H1 (cell line): ENCODE results near the gene KCNH4. TPM values are rescaled to one million over a fixed set of nuclear protein-coding genes. Genes with fewer than 3 reads are reported as not detected.

ENCODE experiments used
- CTCF ChIA-PET: fragments of 300-600 bp; sonication (Branson Sonifier 250); formaldehyde crosslinking; loops from one replicate; lab custom pipeline; 2021; ENCODE audit not compliant: partially characterized antibody; lab: Charles Lee
- POLR2A ChIA-PET: fragments of 300-600 bp; sonication (Branson Sonifier 250); formaldehyde crosslinking; loops from one replicate; lab custom pipeline; 2021; ENCODE audit warnings: inconsistent platforms; ENCODE audit not compliant: partially characterized antibody; lab: Charles Lee
- DNase-seq, 2 experiments: peaks; one replicate each; pipeline versions ENCODE4 v3.0.0 to v3.0.0-alpha.2; 2010 to 2022; ENCODE audit warnings: low spot score in 2 of 2, low read depth in 1 of 2, mixed read lengths in 1 of 2
- FAIRE-seq: peaks from 2 replicates; lab custom pipeline; 2011; peaks lifted over from hg19 to GRCh38; lab: Jason Lieb, UNC
- H2AFZ ChIP-seq: 2 replicates; pipeline ENCODE4 v1.8.1; 2012; ENCODE audit warnings: low read length, inconsistent platforms
- H2AK5ac ChIP-seq: 2 replicates; pipeline ENCODE4 v1.6.1; 2013; ENCODE audit warnings: low read depth, low read length
- H2BK120ac ChIP-seq: replicated peaks from 2 replicates; pipeline ENCODE3; 2013; ENCODE audit warnings: low read depth, low read length, inconsistent platforms
- H2BK12ac ChIP-seq: 2 replicates; pipeline ENCODE4 v1.6.1; 2013; ENCODE audit warnings: low read depth, low read length
- H2BK15ac ChIP-seq: 2 replicates; pipeline ENCODE4 v1.6.1; 2013; ENCODE audit warnings: low read length
- H2BK20ac ChIP-seq: 2 replicates; pipeline ENCODE4 v1.6.1; 2013; ENCODE audit warnings: low read length
- H2BK5ac ChIP-seq: 2 replicates; pipeline ENCODE4 v1.6.1; 2013; ENCODE audit warnings: low read depth, low read length
- H3K14ac ChIP-seq: 2 replicates; pipeline ENCODE4 v1.6.1; 2013; ENCODE audit warnings: inconsistent platforms; ENCODE audit not compliant: insufficient read length
- H3K18ac ChIP-seq: 2 replicates; pipeline ENCODE4 v1.6.1; 2013; ENCODE audit warnings: low read length; ENCODE audit errors: extremely low read depth
- H3K23ac ChIP-seq: 2 replicates; pipeline ENCODE4 v1.6.1; 2013; ENCODE audit warnings: inconsistent platforms; ENCODE audit not compliant: insufficient read length
- H3K23me2 ChIP-seq: 2 replicates; pipeline ENCODE4 v1.6.1; 2013; ENCODE audit warnings: low read depth, low read length
- H3K27ac ChIP-seq: 2 replicates; pipeline ENCODE4 v1.6.1; 2011; ENCODE audit warnings: low read depth, low read length, inconsistent platforms
- H3K27me3 ChIP-seq, 4 experiments: replicated peaks in 1 of 4; 1 replicate in 1 of 4; 2 replicates in 3 of 4; pipeline versions ENCODE4 v1.6.1 to v1.8.1; 2011 to 2013; ENCODE audit warnings: low read length in 3 of 4, mild to moderate bottlenecking in 3 of 4, inconsistent platforms in 2 of 4, mixed read lengths in 2 of 4, moderate library complexity in 1 of 4; ENCODE audit not compliant: control insufficient read depth in 3 of 4, insufficient read depth in 3 of 4; ENCODE audit errors: extremely low read depth in 1 of 4
- H3K36me3 ChIP-seq, 4 experiments: 2 replicates each; pipeline versions ENCODE4 v1.6.1 to v1.8.1; 2011 to 2013; ENCODE audit warnings: mild to moderate bottlenecking in 4 of 4, low read length in 3 of 4, moderate library complexity in 2 of 4, control low read depth in 1 of 4, inconsistent platforms in 1 of 4; ENCODE audit not compliant: insufficient read depth in 4 of 4, control insufficient read depth in 2 of 4
- H3K4ac ChIP-seq: replicated peaks from 2 replicates; pipeline ENCODE3; 2013; ENCODE audit warnings: low read length, low read depth, mixed read lengths, inconsistent platforms; ENCODE audit not compliant: insufficient read length
- H3K4me1 ChIP-seq, 4 experiments: replicated peaks in 1 of 4; 1 replicate in 1 of 4; 2 replicates in 3 of 4; pipeline versions ENCODE4 v1.6.1 to v1.8.1; 2011 to 2013; ENCODE audit warnings: low read length in 3 of 4, inconsistent platforms in 2 of 4, mixed read lengths in 1 of 4; ENCODE audit not compliant: insufficient read depth in 4 of 4, control insufficient read depth in 3 of 4
- H3K4me2 ChIP-seq, 2 experiments: 2 replicates each; pipeline versions ENCODE4 v1.6.1 to v1.8.1; 2011 to 2013; ENCODE audit warnings: low read depth in 2 of 2, low read length in 2 of 2, control low read depth in 1 of 2, inconsistent platforms in 1 of 2, mild to moderate bottlenecking in 1 of 2; ENCODE audit not compliant: insufficient read depth in 1 of 2
- H3K4me3 ChIP-seq, 4 experiments: fragments of 200-600, 300-600 bp in 1 of 4; sonication (generic), shearing (Covaris generic), sonication (Bioruptor Twin) in 1 of 4; 2 replicates each; pipeline versions ENCODE4 v1.5.1 to v1.8.1; 2011 to 2016; ENCODE audit warnings: low read length in 4 of 4, low read depth in 3 of 4, control low read depth in 2 of 4, inconsistent platforms in 2 of 4, mild to moderate bottlenecking in 2 of 4, mixed read lengths in 1 of 4, moderate library complexity in 1 of 4; ENCODE audit not compliant: insufficient read depth in 2 of 4; ENCODE audit errors: extremely low read depth in 1 of 4
- H3K56ac ChIP-seq: replicated peaks from 2 replicates; pipeline ENCODE3; 2013; ENCODE audit warnings: low read depth, mild to moderate bottlenecking, mixed read lengths, low read length, inconsistent platforms; ENCODE audit not compliant: insufficient read length
- H3K79me1 ChIP-seq: 2 replicates; pipeline ENCODE4 v1.6.1; 2013; ENCODE audit warnings: low read depth, low read length, control low read depth
- H3K79me2 ChIP-seq, 2 experiments: 2 replicates each; pipeline versions ENCODE4 v1.6.1 to v1.8.1; 2012 to 2013; ENCODE audit warnings: low read length in 2 of 2, mild to moderate bottlenecking in 2 of 2, inconsistent platforms in 1 of 2; ENCODE audit not compliant: insufficient read depth in 2 of 2, control insufficient read depth in 1 of 2
- H3K9ac ChIP-seq, 4 experiments: replicated peaks in 1 of 4; 1 replicate in 1 of 4; 2 replicates in 3 of 4; pipeline versions ENCODE4 v1.6.1 to v1.8.1; 2011 to 2013; ENCODE audit warnings: low read depth in 3 of 4, low read length in 3 of 4, control low read depth in 2 of 4, mild to moderate bottlenecking in 2 of 4, moderate library complexity in 2 of 4, inconsistent platforms in 1 of 4; ENCODE audit errors: extremely low read depth in 1 of 4
- H3K9me3 ChIP-seq, 2 experiments: 2 replicates each; pipeline versions ENCODE4 v1.6.1 to v1.8.1; 2012 to 2013; ENCODE audit warnings: mild to moderate bottlenecking in 2 of 2, moderate library complexity in 2 of 2, control low read depth in 1 of 2, inconsistent platforms in 1 of 2, low read depth in 1 of 2, low read length in 1 of 2, mixed read lengths in 1 of 2; ENCODE audit not compliant: insufficient read depth in 2 of 2
- H4K20me1 ChIP-seq, 2 experiments: replicated peaks in 1 of 2; 2 replicates each; pipeline versions ENCODE3 to v1.8.1; 2011 to 2013; ENCODE audit warnings: inconsistent platforms in 2 of 2, low read length in 2 of 2, mild to moderate bottlenecking in 1 of 2; ENCODE audit not compliant: insufficient read depth in 2 of 2, control insufficient read depth in 1 of 2
- H4K5ac ChIP-seq: 2 replicates; pipeline ENCODE4 v1.6.1; 2013; ENCODE audit warnings: low read length, low read depth, mixed read lengths, inconsistent platforms; ENCODE audit not compliant: insufficient read length
- H4K8ac ChIP-seq: 2 replicates; pipeline ENCODE4 v1.8.0; 2013; ENCODE audit warnings: mild to moderate bottlenecking, moderate library complexity, low read length, inconsistent platforms; ENCODE audit not compliant: insufficient read depth; ENCODE audit errors: extremely low read depth
- H4K91ac ChIP-seq: replicated peaks from 2 replicates; pipeline ENCODE3; 2013; ENCODE audit warnings: low read length, mixed read lengths, inconsistent platforms; ENCODE audit not compliant: insufficient read length
- CBX5 ChIP-seq: fragments of 300-800, 300-1000 bp; sonication (generic); IDR thresholded peaks from 2 replicates; pipeline ENCODE4 v1.7.1; 2016; ENCODE audit warnings: antibody characterized with exemption, low read length, low read depth
- KDM4A ChIP-seq: IDR thresholded peaks from one replicate; pipeline ENCODE4 v1.7.1; 2012; ENCODE audit warnings: low read depth, mild to moderate bottlenecking, moderate library complexity, low read length, inconsistent platforms; ENCODE audit not compliant: severe bottlenecking
- KDM5A ChIP-seq: fragments of 200-600 bp; IDR thresholded peaks from 2 replicates; pipeline ENCODE4 v1.7.1; 2012; ENCODE audit warnings: mild to moderate bottlenecking, low read length, inconsistent platforms, mixed read lengths
- PHF8 ChIP-seq: fragments of 200-600 bp; sonication (generic); conservative IDR thresholded peaks from 2 replicates; pipeline ENCODE4 v1.7.1; 2012; ENCODE audit warnings: low read depth, mild to moderate bottlenecking, inconsistent platforms, low read length, moderate library complexity
- RAD21 ChIP-seq, 2 experiments: IDR thresholded peaks in 1 of 2; conservative IDR thresholded peaks in 1 of 2; 2 replicates each; pipeline ENCODE4 v1.6.1; 2011; ENCODE audit warnings: low read depth in 2 of 2, low read length in 2 of 2, improper control_type of control experiment in 1 of 2, inconsistent platforms in 1 of 2, mild to moderate bottlenecking in 1 of 2, moderate library complexity in 1 of 2
- SIN3A ChIP-seq, 2 experiments: IDR thresholded peaks in 1 of 2; conservative IDR thresholded peaks in 1 of 2; 2 replicates each; pipeline ENCODE4 v1.6.1; 2011 to 2012; ENCODE audit warnings: low read length in 2 of 2, improper control_type of control experiment in 1 of 2, low read depth in 1 of 2, mild to moderate bottlenecking in 1 of 2
- TBP ChIP-seq: IDR thresholded peaks from 2 replicates; pipeline ENCODE4 v1.6.1; 2011; ENCODE audit warnings: low read depth, low read length, improper control_type of control experiment
- YY1 ChIP-seq: IDR thresholded peaks from 2 replicates; pipeline ENCODE4 v1.6.1; 2011; ENCODE audit warnings: low read depth, mild to moderate bottlenecking, low read length
- WGBS, 2 experiments: shearing (Covaris generic) in 1 of 2; methylation state at CpG; one replicate each; pipeline versions ENCODE4 v1.1.6 to v1.1.7; 2013 to 2015; ENCODE audit warnings: low lambda C conversion rate in 2 of 2, mixed read lengths in 2 of 2, inconsistent platforms in 1 of 2, low coverage in 1 of 2, missing lambda C conversion rate in 1 of 2; ENCODE audit not compliant: insufficient replicate concordance in 2 of 2, insufficient coverage in 1 of 2, insufficient read length in 1 of 2; ENCODE audit errors: extremely low coverage in 1 of 2, missing lambda C conversion rate in 1 of 2; 5-methylcytosine and 5-hydroxymethylcytosine counted together
- polyA plus RNA-seq, 7 experiments: library from polyadenylated mRNA; depleted of rRNA in 3 of 7; stranded (reverse) in 5 of 7; unstranded in 2 of 7; fragments of >200 nt in 5 of 7; fragments of 200-250 nt in 2 of 7; gene quantifications; 1 replicate in 5 of 7; 2 replicates in 1 of 7; 4 replicates in 1 of 7; pipeline versions ENCODE4 v1.2.1 to v1.2.3, GENCODE V29; 2011 to 2013; ENCODE audit warnings: missing spikeins in 2 of 7, mixed read lengths in 2 of 7
- total RNA-seq: library from RNA; stranded (reverse); fragmentation: NEBNext Ultra II Directional; extraction: Animal tissue kit (Norgen Biotek cat#: 25700); gene quantifications from 2 replicates; pipeline ENCODE4 v1.2.1, GENCODE V29; 2021

The KCNH4 gene
- total and polyA plus RNA-seq, 2 of the 8 experiments (the other 6 are each of a cell fraction or from before 2014, with no cell fraction given): 0.44 to 0.47 TPM

DNA sequence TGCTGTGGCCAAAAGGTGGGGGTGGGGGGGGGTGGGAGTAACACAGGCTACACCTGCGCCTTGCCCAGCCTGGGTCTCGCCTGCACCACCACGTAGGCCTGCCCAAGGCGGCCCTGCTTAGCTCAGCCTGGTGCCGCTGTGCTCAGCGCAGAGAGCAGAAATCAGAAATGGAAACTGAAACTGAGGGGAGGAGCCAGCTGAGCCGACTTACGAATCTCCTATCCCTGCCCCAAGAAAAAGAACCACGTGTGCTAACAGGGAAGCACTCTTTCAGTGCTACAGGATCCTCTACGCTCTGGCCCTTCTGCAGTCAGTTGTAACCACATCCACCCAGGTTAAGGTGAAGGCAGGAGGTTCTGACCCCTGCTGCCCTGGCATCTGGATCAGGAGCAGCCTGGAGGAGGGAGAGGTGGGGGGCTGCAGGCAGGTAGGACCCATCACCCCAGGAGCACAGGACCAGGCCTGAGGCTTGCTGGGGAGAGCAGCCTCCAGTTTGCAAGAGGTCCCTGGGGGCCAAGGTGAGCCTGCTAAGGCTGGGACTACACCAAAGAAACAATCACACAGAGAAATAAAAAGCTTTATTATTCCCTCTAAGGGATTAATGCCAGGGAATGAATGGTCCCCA is 68.3 kb downstream of the KCNH4 start, which contains the start of gene DHX58:
TSS of gene DHX58 (minus strand) at position 163 of the 625 bp plus-strand sequence. CDS start 822 bp downstream, outside the sequence.
- Histone ChIP-seq H3K27me3 (no peaks in the 10 kb centered on the region), H3K4me2 (no peak within 1 kb of the TSS), H3K27ac (no peak within 1 kb of the TSS), H3K4ac (no peak within 1 kb of the TSS), H3K79me2 (no peaks in the 10 kb centered on the region), H2BK20ac (no peak within 1 kb of the TSS), H3K18ac (0 out of 2 replicates have a peak within 1 kb of the TSS, but pooled peaks have one; percentile 32), H3K9ac (no peak within 1 kb of the TSS; a peak in 1 of 7 replicates), H3K56ac (no peak within 1 kb of the TSS), H4K5ac (no peak within 1 kb of the TSS), H3K9me3 (no peaks in the 10 kb centered on the region), H3K79me1 (no peaks in the 10 kb centered on the region), H3K23ac (no peak within 1 kb of the TSS), H2AK5ac (no peak within 1 kb of the TSS), H2BK120ac (no peak within 1 kb of the TSS), H4K20me1 (peaks cover 0 to 4% of the 10 kb centered on the region in 2 experiments), H2BK12ac (peak within 1 kb of the TSS; percentile 17; the same call in 1 of the 2 replicates), H2BK5ac (no peak within 1 kb of the TSS), H3K4me3 (no peak within 1 kb of the TSS), H3K14ac (no peak within 1 kb of the TSS), H4K8ac (no peak within 1 kb of the TSS; the same call in 1 of the 2 replicates), H2AFZ (no peak within 1 kb of the TSS), H2BK15ac (0 out of 2 replicates have a peak within 1 kb of the TSS, but pooled peaks have one; percentile 72), H3K36me3 (peaks cover 3 to 12% (median 5%) of the 10 kb centered on the region in 4 experiments; a peak in 6 of 8 replicates), H3K23me2 (no peaks in the 10 kb centered on the region), H4K91ac (no peak within 1 kb of the TSS), H3K4me1 (peaks cover 0 to 18% (median 10%) of the 10 kb centered on the region in 4 experiments; a peak in 6 of 7 replicates)
- ChIA-PET CTCF (interaction anchor here (1.1 to 39.4 kb wide), 9 partner anchors 10 to 376 kb away, joined by 3 to 1084 read pairs (median 5); partner anchors contain the start of genes DNAJC7, HSPB9, NKIRAS2 and ZNF385C), POLR2A (interaction anchor here (0.9 to 7.2 kb wide), 11 partner anchors 8 to 100 kb away, joined by 3 to 51 read pairs (median 4); partner anchors contain the start of genes DNAJC7, HSPB9, KAT2A and NKIRAS2)
- FAIRE-seq (no peak), DNase-seq (no peak)
- no peak for TF ChIP-seq YY1
- TF ChIP-seq KDM4A: no peak
- no peak for TF ChIP-seq PHF8
- TF ChIP-seq TBP: no peak
- TF ChIP-seq RAD21 (IDR thresholded peaks at IDR 0.05 in 1 of 2, conservative IDR thresholded peaks at IDR 0.05 in 1 of 2; ENCODE audit: low read depth in 2 of 2, low read length in 2 of 2): no peak
- TF ChIP-seq SIN3A (conservative IDR thresholded peaks at IDR 0.05 in 1 of 2, IDR thresholded peaks at IDR 0.05 in 1 of 2; ENCODE audit: low read depth in 1 of 2, low read length in 2 of 2): no peak
- no peak for TF ChIP-seq KDM5A
- TF ChIP-seq CBX5: no peak
- WGBS, 2 experiments: 79% methylated on average over 10 of the region's 10 CpGs; no CpG with 5 or more reads in 1 of the 2 experiments
